Non-pigmented ciliary epithelial cell (primary cell): ENCODE results near the gene COP1.
A peak's percentile ranks its signal among the peaks of the same experiment; 100 is the strongest.
"Not testable (repeated sequence)": the region's sequence is repeated elsewhere in the genome, so short reads cannot be mapped to it uniquely, and the experiment has no call there.

Source experiments
- DNase-seq: peaks from one replicate; pipeline ENCODE4 v3.0.0-alpha.2; 2010; ENCODE audit warnings: low read depth

COP1 gene

GRCh38 chr1:176206961-176207902 is at the start of gene COP1:
COP1 (minus strand) TSS chr1:176207286; CDS start chr1:176206978, 308 bp downstream.
- peak; percentile 70 for DNase-seq

GRCh38 chr1:176252191-176252590 is 45.1 kb upstream of the COP1 start:
- DNase-seq, result no peak

GRCh38 chr1:176244851-176245250 is 37.8 kb upstream of the COP1 start:
- DNase-seq, result no peak

- DNase-seq, result no peak
Observed at GRCh38 chr1:176243746-176244145, 36.7 kb upstream of the COP1 start.

- DNase-seq, result peak; percentile 20
Observed at GRCh38 chr1:176241385-176242015, 34.4 kb upstream of the COP1 start.

- not testable (repeated sequence) for DNase-seq
Observed at GRCh38 chr1:176233657-176234056, 26.6 kb upstream of the COP1 start.

- DNase-seq, result no peak
Observed at GRCh38 chr1:176227579-176227978, 20.5 kb upstream of the COP1 start.

GRCh38 chr1:176225911-176226310 is 18.8 kb upstream of the COP1 start:
- DNase-seq, result no peak

- no peak for DNase-seq
Observed at GRCh38 chr1:176225479-176225875, 18.4 kb upstream of the COP1 start.

- no peak for DNase-seq
Observed at GRCh38 chr1:176222196-176222595, 15.1 kb upstream of the COP1 start.

GRCh38 chr1:176220100-176220689 is 13.1 kb upstream of the COP1 start:
- no peak for DNase-seq

- DNase-seq, result no peak
Observed at GRCh38 chr1:176217461-176218099, 10.5 kb upstream of the COP1 start.

- DNase-seq, result no peak
Observed at GRCh38 chr1:176216031-176216430, 8.9 kb upstream of the COP1 start.

- no peak for DNase-seq
Observed at GRCh38 chr1:176211396-176212165, 4.5 kb upstream of the COP1 start.

GRCh38 chr1:176208034-176208433 is 948 bp upstream of the COP1 start:
- no peak for DNase-seq

GRCh38 chr1:176206006-176206960 is 803 bp downstream of the COP1 start:
- DNase-seq, result no peak

- no peak for DNase-seq
Observed at GRCh38 chr1:176205332-176205914, 1.7 kb downstream of the COP1 start.

GRCh38 chr1:176204655-176205054 is 2.4 kb downstream of the COP1 start:
- not testable (repeated sequence) for DNase-seq

- no peak for DNase-seq
Observed at GRCh38 chr1:176203735-176204134, 3.4 kb downstream of the COP1 start.

GRCh38 chr1:176201568-176201967 is 5.5 kb downstream of the COP1 start:
- no peak for DNase-seq
